ENCODE results near the gene PHACTR1. TPM values are rescaled to one million over a fixed set of nuclear protein-coding genes. Genes with fewer than 3 reads are reported as not detected.

Gene PHACTR1
- total and polyA plus RNA-seq, 9 of the 15 experiments (the other 6 are each of a cell fraction or from before 2014, with no cell fraction given), result 11.5 to 32.6 (median 22.0) TPM

DNA sequence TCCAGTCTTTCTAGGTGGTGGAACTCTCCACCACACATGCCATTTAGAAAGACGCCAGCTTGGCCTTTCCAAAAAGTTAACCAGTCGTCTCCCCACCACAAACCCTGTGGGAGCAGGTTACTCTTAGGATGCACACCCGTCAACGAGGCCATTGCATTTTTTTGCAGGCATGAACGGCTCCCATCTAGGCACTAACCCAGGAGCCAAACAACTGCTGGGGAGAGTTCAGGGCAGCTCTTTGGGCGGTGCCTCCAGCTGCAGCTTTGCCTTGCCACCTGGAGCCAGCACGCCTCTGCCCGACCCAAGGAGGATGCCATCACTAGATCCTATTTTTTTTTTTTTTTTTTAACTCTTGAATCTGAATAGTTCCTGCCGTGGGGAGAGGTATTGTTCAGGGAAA is 571.9 kb downstream of the PHACTR1 start:
- 97% methylated on average over 9 of the region's 9 CpGs for WGBS (ENCODE audit: insufficient coverage, low coverage, missing lambda C conversion rate)
- no peaks in the 10 kb centered on the region for H3K79me2 ChIP-seq (ENCODE audit: control insufficient read depth, insufficient read depth, low read length)
- H3K27ac ChIP-seq (ENCODE audit: extremely low read depth, low read depth, low read length), result no peak overlapping the region
- ChIA-PET CTCF (ENCODE audit: low intra/inter-chr PET ratio) (no interaction called here), POLR2A (interaction anchor here (1.2 to 2.1 kb wide), 3 partner anchors 10 to 14 kb away, joined by 3 to 7 read pairs (median 6); no protein-coding TSS in a partner anchor)
- TF ChIP-seq MIER1 (IDR thresholded peaks at IDR 0.05; ENCODE audit: low read depth), result no peak
- TF ChIP-seq NFE2 (IDR thresholded peaks at IDR 0.05; ENCODE audit: low read depth), result no peak
- TF ChIP-seq, protein P1, sequence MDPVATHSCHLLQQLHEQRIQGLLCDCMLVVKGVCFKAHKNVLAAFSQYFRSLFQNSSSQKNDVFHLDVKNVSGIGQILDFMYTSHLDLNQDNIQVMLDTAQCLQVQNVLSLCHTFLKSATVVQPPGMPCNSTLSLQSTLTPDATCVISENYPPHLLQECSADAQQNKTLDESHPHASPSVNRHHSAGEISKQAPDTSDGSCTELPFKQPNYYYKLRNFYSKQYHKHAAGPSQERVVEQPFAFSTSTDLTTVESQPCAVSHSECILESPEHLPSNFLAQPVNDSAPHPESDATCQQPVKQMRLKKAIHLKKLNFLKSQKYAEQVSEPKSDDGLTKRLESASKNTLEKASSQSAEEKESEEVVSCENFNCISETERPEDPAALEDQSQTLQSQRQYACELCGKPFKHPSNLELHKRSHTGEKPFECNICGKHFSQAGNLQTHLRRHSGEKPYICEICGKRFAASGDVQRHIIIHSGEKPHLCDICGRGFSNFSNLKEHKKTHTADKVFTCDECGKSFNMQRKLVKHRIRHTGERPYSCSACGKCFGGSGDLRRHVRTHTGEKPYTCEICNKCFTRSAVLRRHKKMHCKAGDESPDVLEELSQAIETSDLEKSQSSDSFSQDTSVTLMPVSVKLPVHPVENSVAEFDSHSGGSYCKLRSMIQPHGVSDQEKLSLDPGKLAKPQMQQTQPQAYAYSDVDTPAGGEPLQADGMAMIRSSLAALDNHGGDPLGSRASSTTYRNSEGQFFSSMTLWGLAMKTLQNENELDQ (CRISPR knock-in tag; IDR thresholded peaks at IDR 0.05; ENCODE audit: borderline replicate concordance), result no peak
- TF ChIP-seq ZC3H8 (IDR thresholded peaks at IDR 0.05), result no peak
- no peak for ATAC-seq
- H3K36me3 ChIP-seq (ENCODE audit: control insufficient read depth, insufficient read depth, low read length), result peaks cover 64% of the 10 kb centered on the region
- H3K4me1 ChIP-seq (replicated peaks in 1 of 2; ENCODE audit: control insufficient read depth in 2 of 2, insufficient read depth in 2 of 2, low read length in 2 of 2), result peaks cover 7 to 11% of the 10 kb centered on the region in 2 experiments; a peak in 4 of 5 replicates
- no peak overlapping the region for H2AFZ ChIP-seq (ENCODE audit: low read depth, low read length)
- no peaks in the 10 kb centered on the region for H3K9me1 ChIP-seq (ENCODE audit: control insufficient read depth, insufficient read depth, low read length)
- H3K9ac ChIP-seq (ENCODE audit: insufficient read depth in 1 of 2, low read depth in 2 of 2, low read length in 2 of 2), result no peak overlapping the region
- no peak overlapping the region for H3K4me3 ChIP-seq
- H3K27me3 ChIP-seq (ENCODE audit: control insufficient read depth in 2 of 2, insufficient read depth in 2 of 2, low read length in 2 of 2), result no peaks in the 10 kb centered on the region
- H3K9me3 ChIP-seq (replicated peaks; ENCODE audit: control insufficient read depth, insufficient read depth, low read depth, low read length), result peaks cover 11% of the 10 kb centered on the region
- in situ Hi-C loops (cut with MboI), result no loop called here
- no peak overlapping the region for H3K4me2 ChIP-seq (ENCODE audit: insufficient read depth, low read length)
- no peaks in the 10 kb centered on the region for H4K20me1 ChIP-seq (replicated peaks; ENCODE audit: control insufficient read depth, insufficient read depth, low read length)
- FAIRE-seq, result no peak
- no peak for DNase-seq (ENCODE audit: extremely low read depth in 1 of 4, low spot score in 3 of 4)
- BruUV-seq (replicated peaks), result no TSS peak
- intact Hi-C loops (cut with micrococcal nuclease), result loop anchor here (5.0 kb wide), 1 partner anchor 76 kb away; no protein-coding TSS in a partner anchor
